H1 (cell line): ENCODE measurements around the gene TBC1D22A. TPM values are rescaled to one million over a fixed set of nuclear protein-coding genes. Genes with fewer than 3 reads are reported as not detected.

ENCODE experiments used
- ATF3 ChIP-seq: IDR thresholded peaks from 2 replicates; pipeline ENCODE4 v1.6.1; 2011; ENCODE audit warnings: low read depth, mild to moderate bottlenecking, low read length; ENCODE audit not compliant: insufficient read depth
- NANOG ChIP-seq: IDR thresholded peaks from 2 replicates; pipeline ENCODE4 v1.6.1; 2011; ENCODE audit warnings: low read length, low read depth, mild to moderate bottlenecking, inconsistent platforms; ENCODE audit not compliant: insufficient read depth, poor library complexity, severe bottlenecking
- RBBP5 ChIP-seq: IDR thresholded peaks from 2 replicates; pipeline ENCODE4 v1.7.1; 2012; ENCODE audit warnings: low read depth, mild to moderate bottlenecking, inconsistent platforms, low read length, moderate library complexity, borderline replicate concordance
- SUZ12 ChIP-seq: fragments of 200-600 bp; sonication (generic); IDR thresholded peaks from 2 replicates; pipeline ENCODE4 v1.6.1; 2012; ENCODE audit warnings: mild to moderate bottlenecking, inconsistent platforms, low read length, moderate library complexity, mixed read lengths
- polyA plus RNA-seq, 7 experiments: library from polyadenylated mRNA; depleted of rRNA in 3 of 7; stranded (reverse) in 5 of 7; unstranded in 2 of 7; fragments of >200 nt in 5 of 7; fragments of 200-250 nt in 2 of 7; gene quantifications; 1 replicate in 5 of 7; 2 replicates in 1 of 7; 4 replicates in 1 of 7; pipeline versions ENCODE4 v1.2.1 to v1.2.3, GENCODE V29; 2011 to 2013; ENCODE audit warnings: missing spikeins in 2 of 7, mixed read lengths in 2 of 7
- total RNA-seq: library from RNA; stranded (reverse); fragmentation: NEBNext Ultra II Directional; extraction: Animal tissue kit (Norgen Biotek cat#: 25700); gene quantifications from 2 replicates; pipeline ENCODE4 v1.2.1, GENCODE V29; 2021

TBC1D22A gene
- total and polyA plus RNA-seq, 2 of the 8 experiments (the other 6 are each of a cell fraction or from before 2014, with no cell fraction given): 11.9 to 18.4 TPM

- TF ChIP-seq RBBP5: no peak
- TF ChIP-seq ATF3: no peak
- TF ChIP-seq NANOG: no peak
- TF ChIP-seq SUZ12: no peak
Measured at GRCh38 chr22:47154621-47155081, 392.2 kb downstream of the TBC1D22A start (continued).
